Measurements from ENCODE around the gene MYEOV. TPM values are rescaled to one million over a fixed set of nuclear protein-coding genes. Genes with fewer than 3 reads are reported as not detected.

The MYEOV gene
- total RNA-seq, 4 donors from 2014 or later, result 1.1 TPM; not detected in 3

GRCh38 chr11:69319255-69320106, 25.5 kb downstream of the MYEOV start:
- Histone ChIP-seq H3K4me3 (no peak overlapping the region), H3K9me3 (no peaks in the 10 kb centered on the region), H3K27ac (no peak overlapping the region), H3K27me3 (no peaks in the 10 kb centered on the region), H3K36me3 (no peaks in the 10 kb centered on the region), H3K4me1 (no peaks in the 10 kb centered on the region)
- TF ChIP-seq, protein P1, sequence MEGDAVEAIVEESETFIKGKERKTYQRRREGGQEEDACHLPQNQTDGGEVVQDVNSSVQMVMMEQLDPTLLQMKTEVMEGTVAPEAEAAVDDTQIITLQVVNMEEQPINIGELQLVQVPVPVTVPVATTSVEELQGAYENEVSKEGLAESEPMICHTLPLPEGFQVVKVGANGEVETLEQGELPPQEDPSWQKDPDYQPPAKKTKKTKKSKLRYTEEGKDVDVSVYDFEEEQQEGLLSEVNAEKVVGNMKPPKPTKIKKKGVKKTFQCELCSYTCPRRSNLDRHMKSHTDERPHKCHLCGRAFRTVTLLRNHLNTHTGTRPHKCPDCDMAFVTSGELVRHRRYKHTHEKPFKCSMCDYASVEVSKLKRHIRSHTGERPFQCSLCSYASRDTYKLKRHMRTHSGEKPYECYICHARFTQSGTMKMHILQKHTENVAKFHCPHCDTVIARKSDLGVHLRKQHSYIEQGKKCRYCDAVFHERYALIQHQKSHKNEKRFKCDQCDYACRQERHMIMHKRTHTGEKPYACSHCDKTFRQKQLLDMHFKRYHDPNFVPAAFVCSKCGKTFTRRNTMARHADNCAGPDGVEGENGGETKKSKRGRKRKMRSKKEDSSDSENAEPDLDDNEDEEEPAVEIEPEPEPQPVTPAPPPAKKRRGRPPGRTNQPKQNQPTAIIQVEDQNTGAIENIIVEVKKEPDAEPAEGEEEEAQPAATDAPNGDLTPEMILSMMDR (IDR thresholded peaks at IDR 0.05 in 4 of 5, conservative IDR thresholded peaks at IDR 0.05 in 1 of 5), result no peak
- no peak for TF ChIP-seq POLR2A (IDR thresholded peaks at IDR 0.05)
- in situ Hi-C loops (cut with MboI; ENCODE audit: low sequenced_read_pairs in 4 of 4) (loop anchor here in 1 of 4 donors (10.0 kb wide), 1 partner anchor 55 kb away; no protein-coding TSS in a partner anchor), intact Hi-C loops (cut with DNase I; ENCODE audit: low total_unique reads) (no loop called here)
- no peak for DNase-seq
- ATAC-seq, result no peak

- in situ Hi-C loops (cut with MboI; ENCODE audit: low sequenced_read_pairs in 4 of 4), result loop anchor here in 1 of 4 donors (10.0 kb wide), 1 partner anchor 56 kb away; no protein-coding TSS in a partner anchor
- ATAC-seq, result no peak
Observed at GRCh38 chr11:69320326-69320725, 26.4 kb downstream of the MYEOV start.

DNA sequence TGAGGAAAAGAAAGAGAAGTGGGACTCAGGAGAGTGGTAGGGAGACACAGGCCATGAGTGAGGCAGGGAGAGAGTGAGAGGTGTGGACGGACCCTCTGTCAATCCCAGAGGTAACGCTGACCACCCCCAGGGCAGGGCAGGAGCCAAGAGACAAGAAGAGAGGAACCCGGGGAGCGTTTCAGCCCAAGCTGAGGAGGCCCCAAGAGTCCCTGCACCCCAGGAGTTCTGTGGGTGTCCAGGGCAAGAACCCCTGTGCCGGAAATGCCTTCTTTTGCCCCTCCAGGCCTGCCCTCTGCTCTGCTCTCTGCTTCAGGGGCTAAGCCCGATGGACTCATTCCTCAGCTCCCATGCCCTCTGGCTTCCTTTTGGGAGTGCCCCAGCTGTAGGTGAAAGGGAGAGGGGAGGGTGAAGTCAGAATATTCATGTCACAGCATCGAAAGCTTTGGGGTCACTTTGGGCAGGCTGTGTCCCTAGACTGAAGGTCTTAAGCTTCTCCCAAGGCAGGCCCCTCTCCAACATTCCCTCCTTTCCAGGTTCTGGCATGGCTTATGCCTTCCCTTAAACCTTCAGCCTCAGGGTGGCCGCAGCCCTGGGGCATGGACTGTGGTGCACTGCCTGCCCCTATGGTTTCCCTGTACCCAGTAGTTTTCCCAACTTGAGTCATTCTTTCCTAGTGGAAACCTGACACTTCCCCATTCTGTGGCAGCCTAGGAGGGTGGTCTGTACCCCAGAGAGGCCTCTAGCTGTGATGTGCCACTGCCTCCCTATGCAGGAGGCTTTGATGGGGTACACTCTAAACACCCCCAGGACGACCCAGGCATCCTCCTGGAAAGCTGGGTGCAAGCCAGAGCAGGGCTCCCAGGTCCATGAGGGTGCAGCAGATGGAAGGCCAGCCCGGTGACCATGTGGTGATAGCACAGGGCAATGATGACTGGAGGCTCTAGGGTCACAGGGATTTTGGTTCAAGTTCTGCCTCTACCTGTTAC, 27.1 kb downstream of the MYEOV start:
- Histone ChIP-seq H3K9me3 (no peaks in the 10 kb centered on the region), H3K27ac (no peak overlapping the region), H3K4me3 (no peak overlapping the region), H3K36me3 (no peaks in the 10 kb centered on the region), H3K27me3 (no peaks in the 10 kb centered on the region), H3K4me1 (no peaks in the 10 kb centered on the region)
- DNase-seq (no peak), ATAC-seq (no peak)
- in situ Hi-C loops (cut with MboI; ENCODE audit: low sequenced_read_pairs in 4 of 4) (loop anchor here in 1 of 4 donors (10.0 kb wide), 1 partner anchor 56 kb away; no protein-coding TSS in a partner anchor), intact Hi-C loops (cut with DNase I; ENCODE audit: low total_unique reads) (no loop called here)
- TF ChIP-seq POLR2A (IDR thresholded peaks at IDR 0.05), result no peak
- TF ChIP-seq, protein P1 (IDR thresholded peaks at IDR 0.05 in 4 of 5, conservative IDR thresholded peaks at IDR 0.05 in 1 of 5), result no peak

More at GRCh38 chr11:69320326-69320725, 26.4 kb downstream of the MYEOV start:
- intact Hi-C loops (cut with DNase I; ENCODE audit: low total_unique reads), result no loop called here
- Histone ChIP-seq H3K9me3 (no peaks in the 10 kb centered on the region), H3K4me1 (no peaks in the 10 kb centered on the region), H3K4me3 (no peak overlapping the region), H3K27ac (no peak overlapping the region), H3K36me3 (no peaks in the 10 kb centered on the region), H3K27me3 (no peaks in the 10 kb centered on the region)
- no peak for DNase-seq
- TF ChIP-seq, protein P1 (IDR thresholded peaks at IDR 0.05 in 4 of 5, conservative IDR thresholded peaks at IDR 0.05 in 1 of 5), result no peak
- no peak for TF ChIP-seq POLR2A (IDR thresholded peaks at IDR 0.05)

DNA sequence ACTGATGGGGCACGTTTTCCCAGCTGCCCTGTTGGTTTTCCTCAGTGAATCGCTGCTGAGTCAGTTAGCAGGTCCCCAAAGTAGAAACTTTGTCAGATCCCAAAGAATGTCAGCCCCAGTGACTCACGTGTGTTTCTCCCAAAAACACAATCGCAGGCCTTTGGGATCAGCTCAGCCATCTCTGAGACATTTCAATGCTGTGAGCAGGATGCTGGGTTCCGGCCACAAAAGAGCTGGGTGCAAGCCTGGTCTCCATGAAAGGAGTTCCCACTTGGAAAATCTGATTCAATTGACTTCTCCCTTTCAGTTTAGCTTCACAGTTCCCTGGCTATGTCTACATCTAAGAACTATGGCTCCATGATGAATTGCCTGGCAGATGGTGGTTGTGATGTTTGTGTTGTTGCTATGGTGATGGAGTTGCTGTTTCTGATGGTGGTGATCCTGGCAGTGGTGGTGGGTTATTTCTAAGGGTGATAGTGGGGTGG, 28.0 kb downstream of the MYEOV start:
- ATAC-seq, result no peak
- TF ChIP-seq POLR2A (IDR thresholded peaks at IDR 0.05), result no peak
- TF ChIP-seq, protein P1 (IDR thresholded peaks at IDR 0.05 in 4 of 5, conservative IDR thresholded peaks at IDR 0.05 in 1 of 5), result no peak
- no peak for DNase-seq
- Histone ChIP-seq H3K4me1 (no peaks in the 10 kb centered on the region), H3K27ac (no peak overlapping the region), H3K27me3 (no peaks in the 10 kb centered on the region), H3K36me3 (no peaks in the 10 kb centered on the region), H3K4me3 (no peak overlapping the region), H3K9me3 (no peaks in the 10 kb centered on the region)
- in situ Hi-C loops (cut with MboI; ENCODE audit: low sequenced_read_pairs in 4 of 4), result loop anchor here in 1 of 4 donors (10.0 kb wide), 1 partner anchor 57 kb away; no protein-coding TSS in a partner anchor
- intact Hi-C loops (cut with DNase I; ENCODE audit: low total_unique reads), result no loop called here

Measured in gastrocnemius medialis (tissue), 4 donors.